ENCODE results near the gene SPRY2. TPM values are rescaled to one million over a fixed set of nuclear protein-coding genes. Genes with fewer than 3 reads are reported as not detected.
A peak's percentile ranks its signal among the peaks of the same experiment; 100 is the strongest.

Gene SPRY2
- total RNA-seq, 1 experiment from 2014 or later, result 10.3 TPM

GRCh38 chr13:80367473-80367872 is 26.5 kb upstream of the SPRY2 start:
- H3K36me3 ChIP-seq (ENCODE audit: insufficient read depth, low read length, poor library complexity, severe bottlenecking), result no peaks in the 10 kb centered on the region
- no peaks in the 10 kb centered on the region for H3K27me3 ChIP-seq (replicated peaks; ENCODE audit: insufficient read depth, low read depth, low read length, poor library complexity)
- H3K4me1 ChIP-seq (ENCODE audit: insufficient read depth, low read length, poor library complexity, severe bottlenecking), result peaks cover 10% of the 10 kb centered on the region
- no peak for DNase-seq (ENCODE audit: low spot score)
- ChIA-PET CTCF (no interaction called here), POLR2A (ENCODE audit: low non-redundant PET) (no interaction called here)
- TF ChIP-seq EZH2 (IDR thresholded peaks at IDR 0.05; ENCODE audit: borderline replicate concordance, low read depth, low read length, poor library complexity, severe bottlenecking), result no peak
- TF ChIP-seq, protein P1, sequence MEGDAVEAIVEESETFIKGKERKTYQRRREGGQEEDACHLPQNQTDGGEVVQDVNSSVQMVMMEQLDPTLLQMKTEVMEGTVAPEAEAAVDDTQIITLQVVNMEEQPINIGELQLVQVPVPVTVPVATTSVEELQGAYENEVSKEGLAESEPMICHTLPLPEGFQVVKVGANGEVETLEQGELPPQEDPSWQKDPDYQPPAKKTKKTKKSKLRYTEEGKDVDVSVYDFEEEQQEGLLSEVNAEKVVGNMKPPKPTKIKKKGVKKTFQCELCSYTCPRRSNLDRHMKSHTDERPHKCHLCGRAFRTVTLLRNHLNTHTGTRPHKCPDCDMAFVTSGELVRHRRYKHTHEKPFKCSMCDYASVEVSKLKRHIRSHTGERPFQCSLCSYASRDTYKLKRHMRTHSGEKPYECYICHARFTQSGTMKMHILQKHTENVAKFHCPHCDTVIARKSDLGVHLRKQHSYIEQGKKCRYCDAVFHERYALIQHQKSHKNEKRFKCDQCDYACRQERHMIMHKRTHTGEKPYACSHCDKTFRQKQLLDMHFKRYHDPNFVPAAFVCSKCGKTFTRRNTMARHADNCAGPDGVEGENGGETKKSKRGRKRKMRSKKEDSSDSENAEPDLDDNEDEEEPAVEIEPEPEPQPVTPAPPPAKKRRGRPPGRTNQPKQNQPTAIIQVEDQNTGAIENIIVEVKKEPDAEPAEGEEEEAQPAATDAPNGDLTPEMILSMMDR (conservative IDR thresholded peaks at IDR 0.05; ENCODE audit: low read depth, low read length), result no peak
- H3K27ac ChIP-seq (ENCODE audit: low read depth, low read length, poor library complexity, severe bottlenecking), result no peak overlapping the region
- intact Hi-C loops (cut with micrococcal nuclease; ENCODE audit: unreplicated experiment), result loop anchor here (10.0 kb wide), 1 partner anchor 823 kb away; no protein-coding TSS in a partner anchor
- BruUV-seq (replicated peaks), result no TSS peak
- no peaks in the 10 kb centered on the region for H3K9me3 ChIP-seq (ENCODE audit: low read depth, low read length, poor library complexity, severe bottlenecking)
- no peak overlapping the region for H3K4me3 ChIP-seq (ENCODE audit: low read depth, low read length, poor library complexity, severe bottlenecking)

DNA sequence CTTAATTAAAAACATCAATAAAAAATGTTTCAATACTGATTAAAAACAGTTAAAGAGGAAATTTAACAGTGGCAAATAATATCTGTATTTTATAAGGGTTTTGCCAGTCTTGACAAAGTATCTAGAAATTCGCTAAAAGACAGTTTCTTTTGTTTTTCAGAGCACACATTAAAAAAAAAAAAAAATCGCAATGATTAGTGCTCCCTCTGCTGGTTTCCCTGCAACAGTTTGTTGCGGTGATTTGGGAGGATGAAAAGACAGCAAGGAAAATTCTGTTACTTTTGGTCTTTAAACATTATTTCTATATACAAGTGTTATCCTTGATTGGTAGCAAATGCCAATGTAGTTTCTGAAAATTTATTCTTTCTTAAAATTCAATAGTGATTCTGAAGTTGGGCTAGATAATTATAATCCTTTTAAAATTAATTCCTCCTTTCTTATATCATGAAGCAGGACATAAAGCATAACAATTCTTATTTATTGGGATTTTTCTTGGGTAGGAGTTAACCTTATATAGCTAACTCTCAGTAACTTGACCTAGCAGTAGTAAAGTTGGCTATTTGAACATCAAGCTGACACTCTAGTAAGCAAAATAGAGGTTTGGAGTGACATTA is 23.1 kb upstream of the SPRY2 start:
- CTCF ChIA-PET, result no interaction called here
- no peaks in the 10 kb centered on the region for H3K27me3 ChIP-seq (replicated peaks; ENCODE audit: insufficient read depth, low read depth, low read length, poor library complexity)
- TF ChIP-seq EZH2 (IDR thresholded peaks at IDR 0.05; ENCODE audit: borderline replicate concordance, low read depth, low read length, poor library complexity, severe bottlenecking), result no peak
- TF ChIP-seq, protein P1 (conservative IDR thresholded peaks at IDR 0.05; ENCODE audit: low read depth, low read length), result peak; percentile 88
- peaks cover 45% of the 10 kb centered on the region for H3K4me1 ChIP-seq (ENCODE audit: insufficient read depth, low read length, poor library complexity, severe bottlenecking)
- BruUV-seq (replicated peaks), result no TSS peak
- no peaks in the 10 kb centered on the region for H3K36me3 ChIP-seq (ENCODE audit: insufficient read depth, low read length, poor library complexity, severe bottlenecking)
- H3K4me3 ChIP-seq (ENCODE audit: low read depth, low read length, poor library complexity, severe bottlenecking), result no peak overlapping the region
- POLR2A ChIA-PET (ENCODE audit: low non-redundant PET), result no interaction called here
- no peaks in the 10 kb centered on the region for H3K9me3 ChIP-seq (ENCODE audit: low read depth, low read length, poor library complexity, severe bottlenecking)
- no peak overlapping the region for H3K27ac ChIP-seq (ENCODE audit: low read depth, low read length, poor library complexity, severe bottlenecking)
- intact Hi-C loops (cut with micrococcal nuclease; ENCODE audit: unreplicated experiment), result loop anchor here (2.0 to 10.0 kb wide), 4 partner anchors 73 to 819 kb away; no protein-coding TSS in a partner anchor
- DNase-seq (ENCODE audit: low spot score), result peak; percentile 58

DNA sequence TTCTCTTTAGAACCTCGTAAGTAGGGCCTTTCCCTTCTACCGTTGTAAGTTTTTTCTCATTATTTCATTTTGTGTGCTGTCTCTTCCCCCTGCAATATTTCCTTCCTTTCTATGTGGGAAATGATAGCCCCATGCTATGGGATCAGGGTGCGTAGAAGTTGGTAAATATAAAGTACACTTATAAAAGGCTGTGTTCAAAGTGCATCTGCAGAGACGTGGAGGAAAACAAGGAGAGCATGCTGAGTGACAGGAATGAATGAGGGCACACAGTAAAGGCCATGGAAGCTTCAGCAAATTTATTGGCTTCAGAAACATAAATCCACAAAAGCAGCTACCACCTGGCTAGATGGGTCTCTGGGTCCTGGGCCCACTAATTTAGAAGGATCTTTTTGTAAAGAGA is 21.6 kb upstream of the SPRY2 start:
- Histone ChIP-seq H3K4me1 (ENCODE audit: insufficient read depth, low read length, poor library complexity, severe bottlenecking) (peaks cover 47% of the 10 kb centered on the region), H3K27me3 (replicated peaks; ENCODE audit: insufficient read depth, low read depth, low read length, poor library complexity) (no peaks in the 10 kb centered on the region), H3K36me3 (ENCODE audit: insufficient read depth, low read length, poor library complexity, severe bottlenecking) (no peaks in the 10 kb centered on the region), H3K9me3 (ENCODE audit: low read depth, low read length, poor library complexity, severe bottlenecking) (no peaks in the 10 kb centered on the region), H3K27ac (ENCODE audit: low read depth, low read length, poor library complexity, severe bottlenecking) (no peak overlapping the region), H3K4me3 (ENCODE audit: low read depth, low read length, poor library complexity, severe bottlenecking) (no peak overlapping the region)
- no peak for TF ChIP-seq EZH2 (IDR thresholded peaks at IDR 0.05; ENCODE audit: borderline replicate concordance, low read depth, low read length, poor library complexity, severe bottlenecking)
- TF ChIP-seq, protein P1 (conservative IDR thresholded peaks at IDR 0.05; ENCODE audit: low read depth, low read length), result no peak
- POLR2A ChIA-PET (ENCODE audit: low non-redundant PET), result no interaction called here
- no TSS peak for BruUV-seq (replicated peaks)
- DNase-seq (ENCODE audit: low spot score), result no peak
- intact Hi-C loops (cut with micrococcal nuclease; ENCODE audit: unreplicated experiment), result loop anchor here (1.0 to 10.0 kb wide), 4 partner anchors 75 to 818 kb away; no protein-coding TSS in a partner anchor
- CTCF ChIA-PET, result no interaction called here
